Endothelial cell of umbilical vein (primary cell): ENCODE measurements around the gene ENOX2. TPM values are rescaled to one million over a fixed set of nuclear protein-coding genes. Genes with fewer than 3 reads are reported as not detected.

Source experiments
- BruUV-seq: library from RNA; stranded (reverse); fragments of 400-500 nt; replicated peaks from 2 replicates; lab custom pipeline; 2021; lab: Mats Ljungman, UMichigan
- CTCF ChIA-PET: fragments of 300-600, 350-600 bp; sonication (Branson Sonifier 250); formaldehyde crosslinking; loops from one replicate; lab custom pipeline; 2021; ENCODE audit warnings: antibody characterized with exemption, inconsistent platforms; lab: Charles Lee
- POLR2A ChIA-PET: fragments of 300-600, 350-600 bp; sonication (Branson Sonifier 250); formaldehyde crosslinking; loops from one replicate; lab custom pipeline; 2021; ENCODE audit warnings: antibody characterized with exemption, inconsistent platforms; lab: Charles Lee
- DNase-seq: peaks from one replicate; pipeline ENCODE4 v3.0.0-alpha.2; 2011; ENCODE audit warnings: low read depth, low spot score
- FAIRE-seq: peaks from 2 replicates; lab custom pipeline; 2011; peaks lifted over from hg19 to GRCh38; lab: Jason Lieb, UNC
- H2AFZ ChIP-seq: 2 replicates; pipeline ENCODE4 v1.6.0; 2012; ENCODE audit warnings: low read depth, low read length, control low read depth, inconsistent platforms
- H3K27ac ChIP-seq: 2 replicates; pipeline ENCODE4 v1.5.1; 2011; ENCODE audit warnings: low read depth, mild to moderate bottlenecking, control low read depth, low read length, moderate library complexity; ENCODE audit not compliant: insufficient read depth
- H3K27me3 ChIP-seq, 2 experiments: 2 replicates each; pipeline versions ENCODE4 v1.6.0 to v1.6.1; 2011; ENCODE audit warnings: low read length in 2 of 2, mixed read lengths in 1 of 2; ENCODE audit not compliant: control insufficient read depth in 2 of 2, insufficient read depth in 2 of 2
- H3K36me3 ChIP-seq, 2 experiments: 2 replicates in 1 of 2; 3 replicates in 1 of 2; pipeline ENCODE4 v1.5.1; 2011; ENCODE audit warnings: low read length in 2 of 2, mild to moderate bottlenecking in 1 of 2, moderate library complexity in 1 of 2; ENCODE audit not compliant: control insufficient read depth in 2 of 2, insufficient read depth in 2 of 2; ENCODE audit errors: extremely low read depth in 1 of 2
- H3K4me1 ChIP-seq: 3 replicates; pipeline ENCODE4 v1.5.1; 2011; ENCODE audit warnings: mild to moderate bottlenecking, low read length; ENCODE audit not compliant: control insufficient read depth, insufficient read depth; ENCODE audit errors: extremely low read depth
- H3K4me2 ChIP-seq: 2 replicates; pipeline ENCODE4 v1.6.1; 2011; ENCODE audit warnings: low read length, control low read depth, mixed read lengths; ENCODE audit not compliant: insufficient read depth
- H3K4me3 ChIP-seq, 3 experiments: fragments of 200-600 bp in 1 of 3; sonication (generic), shearing (Covaris generic) in 1 of 3; replicated peaks in 1 of 3; 2 replicates each; pipeline ENCODE4 v1.5.1; 2011 to 2016; ENCODE audit warnings: control low read depth in 3 of 3, low read length in 3 of 3, mild to moderate bottlenecking in 2 of 3, inconsistent platforms in 1 of 3, low read depth in 1 of 3, moderate library complexity in 1 of 3; ENCODE audit not compliant: insufficient read depth in 1 of 3
- H3K79me2 ChIP-seq: 2 replicates; pipeline ENCODE4 v1.6.0; 2012; ENCODE audit warnings: low read length, inconsistent platforms; ENCODE audit not compliant: control insufficient read depth, insufficient read depth
- H3K9ac ChIP-seq: replicated peaks from 2 replicates; pipeline ENCODE3; 2011; ENCODE audit warnings: low read length, control low read depth; ENCODE audit not compliant: insufficient read depth; ENCODE audit errors: extremely low read depth
- H3K9me1 ChIP-seq: replicated peaks from 3 replicates; pipeline ENCODE4 v1.6.0; 2011; ENCODE audit warnings: mild to moderate bottlenecking, low read length; ENCODE audit not compliant: control insufficient read depth, insufficient read depth; ENCODE audit errors: extremely low read depth
- H3K9me3 ChIP-seq: replicated peaks from 2 replicates; pipeline ENCODE4 v1.5.1; 2012; ENCODE audit warnings: low read length, inconsistent platforms; ENCODE audit not compliant: control insufficient read depth, insufficient read depth
- H4K20me1 ChIP-seq: replicated peaks from 2 replicates; pipeline ENCODE3; 2011; ENCODE audit warnings: mild to moderate bottlenecking, low read length; ENCODE audit not compliant: control insufficient read depth, insufficient read depth; ENCODE audit errors: extremely low read depth
- EZH2 ChIP-seq: IDR thresholded peaks from 2 replicates; pipeline ENCODE4 v1.6.1; 2012; ENCODE audit warnings: borderline replicate concordance, low read depth, mild to moderate bottlenecking, moderate library complexity, low read length, inconsistent platforms; ENCODE audit not compliant: severe bottlenecking
- FOS ChIP-seq: IDR thresholded peaks from 2 replicates; pipeline ENCODE4 v1.6.1; 2011; ENCODE audit warnings: mild to moderate bottlenecking, low read length, moderate library complexity, borderline replicate concordance; ENCODE audit not compliant: insufficient read depth
- GATA2 ChIP-seq: IDR thresholded peaks from 2 replicates; pipeline ENCODE4 v1.7.0; 2011; ENCODE audit warnings: low read depth, mild to moderate bottlenecking, moderate library complexity, mixed read lengths, low read length; ENCODE audit not compliant: insufficient read length, insufficient read depth
- JUN ChIP-seq: IDR thresholded peaks from 2 replicates; pipeline ENCODE4 v1.6.1; 2011; ENCODE audit warnings: borderline replicate concordance, low read depth; ENCODE audit not compliant: insufficient read length, insufficient read depth
- MAX ChIP-seq: IDR thresholded peaks from 2 replicates; pipeline ENCODE4 v1.6.1; 2011; ENCODE audit not compliant: insufficient read depth, insufficient read length
- MYC ChIP-seq: IDR thresholded peaks from one replicate; pipeline ENCODE4 v1.6.1; 2011; ENCODE audit warnings: mild to moderate bottlenecking, low read depth, low read length
- POLR2A ChIP-seq: IDR thresholded peaks from 2 replicates; pipeline ENCODE4 v1.6.1; 2012; ENCODE audit warnings: low read depth, mild to moderate bottlenecking, control low read depth, low read length
- POLR2AphosphoS5 ChIP-seq: IDR thresholded peaks from 2 replicates; pipeline ENCODE4 v1.6.1; 2012; ENCODE audit warnings: low read depth, mild to moderate bottlenecking, control low read depth, low read length, moderate library complexity; ENCODE audit not compliant: insufficient read depth
- dilution Hi-C: fragments of 300-500 bp; cut with MboI; formaldehyde crosslinking; loops from one replicate; pipeline ENCODE4 v1.15.0; 2019; ENCODE audit warnings: low sequenced_read_pairs; ENCODE audit not compliant: extremely low pct_ligation_motif_present
- intact Hi-C: fragments of 100-400 bp; cut with micrococcal nuclease; formaldehyde crosslinking; loops from one replicate; pipeline ENCODE4 v1.10.0; 2022
- polyA plus RNA-seq, 4 experiments: library from polyadenylated mRNA; depleted of rRNA in 3 of 4; stranded (reverse) in 3 of 4; unstranded in 1 of 4; fragments of >200 nt; gene quantifications; 2 replicates each; pipeline versions ENCODE4 v1.2.1 to v1.2.3, GENCODE V29; 2011 to 2012; ENCODE audit warnings: missing spikeins in 1 of 4
- total RNA-seq: library from RNA; stranded (reverse); gene quantifications from 2 replicates; pipeline ENCODE4 v1.2.3, GENCODE V29; 2021
- TF ChIP-seq, protein P1 (sequence below), 2 donors: IDR thresholded peaks; 1 replicate in 1 of 2; 2 replicates in 1 of 2; pipeline ENCODE4 v1.5.1; 2011; ENCODE audit warnings: low read length in 2 of 2, mild to moderate bottlenecking in 2 of 2, moderate library complexity in 2 of 2, control low read depth in 1 of 2, inconsistent platforms in 1 of 2, low read depth in 1 of 2; ENCODE audit not compliant: insufficient read depth in 1 of 2; ENCODE audit errors: extremely low read depth in 1 of 2

The ENOX2 gene
- total and polyA plus RNA-seq, 2 donors (not counting 3 experiments of a cell fraction or from before 2014, with no cell fraction given): 5.5 to 13.1 TPM

GRCh38 chrX:130893356-130894085, 9.5 kb downstream of the ENOX2 start:
- no peak overlapping the region for H3K4me2 ChIP-seq
- no peak for DNase-seq
- FAIRE-seq: no peak
- H3K9me1 ChIP-seq: no peaks in the 10 kb centered on the region
- no peaks in the 10 kb centered on the region for H3K27me3 ChIP-seq
- POLR2A ChIA-PET: no interaction called here
- H3K79me2 ChIP-seq: no peaks in the 10 kb centered on the region
- dilution Hi-C loops (no loop called here), intact Hi-C loops (no loop called here)
- no peaks in the 10 kb centered on the region for H3K4me1 ChIP-seq
- BruUV-seq: no TSS peak
- CTCF ChIA-PET: no interaction called here
- no peaks in the 10 kb centered on the region for H3K36me3 ChIP-seq
- H3K9ac ChIP-seq: no peak overlapping the region
- H2AFZ ChIP-seq: no peak overlapping the region
- no peak for TF ChIP-seq GATA2
- no peak for TF ChIP-seq FOS
- no peak for TF ChIP-seq POLR2AphosphoS5
- TF ChIP-seq MAX: no peak
- no peak for TF ChIP-seq EZH2
- H3K27ac ChIP-seq: no peak overlapping the region
- H3K4me3 ChIP-seq: no peak overlapping the region
- no peaks in the 10 kb centered on the region for H4K20me1 ChIP-seq
- H3K9me3 ChIP-seq: no peaks in the 10 kb centered on the region

- Histone ChIP-seq H3K9ac (no peak overlapping the region), H3K4me1 (no peaks in the 10 kb centered on the region), H3K4me3 (no peak overlapping the region), H3K36me3 (no peaks in the 10 kb centered on the region), H2AFZ (no peak overlapping the region), H3K4me2 (no peak overlapping the region), H4K20me1 (no peaks in the 10 kb centered on the region), H3K9me1 (no peaks in the 10 kb centered on the region), H3K9me3 (no peaks in the 10 kb centered on the region), H3K27me3 (no peaks in the 10 kb centered on the region), H3K27ac (no peak overlapping the region), H3K79me2 (no peaks in the 10 kb centered on the region)
- intact Hi-C loops: no loop called here
- TF ChIP-seq FOS: no peak
- no peak for TF ChIP-seq POLR2AphosphoS5
- no peak for TF ChIP-seq GATA2
- TF ChIP-seq JUN: no peak
- no peak for TF ChIP-seq EZH2
- TF ChIP-seq MYC: no peak
- no peak for TF ChIP-seq POLR2A
- TF ChIP-seq MAX: no peak
- TF ChIP-seq, protein P1, sequence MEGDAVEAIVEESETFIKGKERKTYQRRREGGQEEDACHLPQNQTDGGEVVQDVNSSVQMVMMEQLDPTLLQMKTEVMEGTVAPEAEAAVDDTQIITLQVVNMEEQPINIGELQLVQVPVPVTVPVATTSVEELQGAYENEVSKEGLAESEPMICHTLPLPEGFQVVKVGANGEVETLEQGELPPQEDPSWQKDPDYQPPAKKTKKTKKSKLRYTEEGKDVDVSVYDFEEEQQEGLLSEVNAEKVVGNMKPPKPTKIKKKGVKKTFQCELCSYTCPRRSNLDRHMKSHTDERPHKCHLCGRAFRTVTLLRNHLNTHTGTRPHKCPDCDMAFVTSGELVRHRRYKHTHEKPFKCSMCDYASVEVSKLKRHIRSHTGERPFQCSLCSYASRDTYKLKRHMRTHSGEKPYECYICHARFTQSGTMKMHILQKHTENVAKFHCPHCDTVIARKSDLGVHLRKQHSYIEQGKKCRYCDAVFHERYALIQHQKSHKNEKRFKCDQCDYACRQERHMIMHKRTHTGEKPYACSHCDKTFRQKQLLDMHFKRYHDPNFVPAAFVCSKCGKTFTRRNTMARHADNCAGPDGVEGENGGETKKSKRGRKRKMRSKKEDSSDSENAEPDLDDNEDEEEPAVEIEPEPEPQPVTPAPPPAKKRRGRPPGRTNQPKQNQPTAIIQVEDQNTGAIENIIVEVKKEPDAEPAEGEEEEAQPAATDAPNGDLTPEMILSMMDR (IDR thresholded peaks at IDR 0.05; ENCODE audit: extremely low read depth in 1 of 2, insufficient read depth in 1 of 2, low read depth in 1 of 2, low read length in 2 of 2): no peak
- dilution Hi-C loops: no loop called here
- no peak for DNase-seq
- POLR2A ChIA-PET: no interaction called here
- CTCF ChIA-PET: interaction anchor here (0.6 to 1.4 kb wide), 2 partner anchors 9 to 431 kb away, joined by 3 read pairs; no protein-coding TSS in a partner anchor
- BruUV-seq: no TSS peak
- FAIRE-seq: no peak
Measured at GRCh38 chrX:130887376-130887775, 15.6 kb downstream of the ENOX2 start.
